GM21619 (cell line): ENCODE results near the gene SETMAR.

Experiments
- ATAC-seq: cut with Tn5 transposase; IDR thresholded peaks from one replicate; pipeline ENCODE4 v1.9.1; 2021; ENCODE audit not compliant: unreplicated experiment

The SETMAR gene

GRCh38 chr3:4351164-4351855, 48.1 kb downstream of the SETMAR start:
- ATAC-seq, result no peak

- ATAC-seq, result no peak
These were observed 48.7 kb downstream of the SETMAR start for GRCh38 chr3:4351872-4352271.

GRCh38 chr3:4355401-4356219, 52.4 kb downstream of the SETMAR start:
- ATAC-seq, result no peak

DNA sequence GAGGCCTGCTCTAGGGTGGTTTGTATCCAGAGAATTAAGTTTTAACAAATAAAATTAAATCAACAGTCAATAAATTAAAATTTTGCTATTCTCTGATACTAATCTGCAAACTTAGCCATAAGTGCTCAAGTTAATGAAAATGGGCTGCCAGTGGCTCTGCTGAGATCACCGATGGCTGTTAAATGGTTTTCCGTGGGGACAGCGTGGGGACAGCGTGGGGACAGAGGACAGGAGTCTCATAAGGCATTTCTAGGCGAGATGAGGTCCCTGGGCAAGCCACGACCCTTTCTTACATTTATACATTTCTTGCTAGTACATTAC, 53.0 kb downstream of the SETMAR start:
- no peak for ATAC-seq

- ATAC-seq, result no peak
These were observed 53.6 kb downstream of the SETMAR start for GRCh38 chr3:4356546-4357410.

GRCh38 chr3:4358273-4358672, 55.1 kb downstream of the SETMAR start:
- ATAC-seq, result no peak

DNA sequence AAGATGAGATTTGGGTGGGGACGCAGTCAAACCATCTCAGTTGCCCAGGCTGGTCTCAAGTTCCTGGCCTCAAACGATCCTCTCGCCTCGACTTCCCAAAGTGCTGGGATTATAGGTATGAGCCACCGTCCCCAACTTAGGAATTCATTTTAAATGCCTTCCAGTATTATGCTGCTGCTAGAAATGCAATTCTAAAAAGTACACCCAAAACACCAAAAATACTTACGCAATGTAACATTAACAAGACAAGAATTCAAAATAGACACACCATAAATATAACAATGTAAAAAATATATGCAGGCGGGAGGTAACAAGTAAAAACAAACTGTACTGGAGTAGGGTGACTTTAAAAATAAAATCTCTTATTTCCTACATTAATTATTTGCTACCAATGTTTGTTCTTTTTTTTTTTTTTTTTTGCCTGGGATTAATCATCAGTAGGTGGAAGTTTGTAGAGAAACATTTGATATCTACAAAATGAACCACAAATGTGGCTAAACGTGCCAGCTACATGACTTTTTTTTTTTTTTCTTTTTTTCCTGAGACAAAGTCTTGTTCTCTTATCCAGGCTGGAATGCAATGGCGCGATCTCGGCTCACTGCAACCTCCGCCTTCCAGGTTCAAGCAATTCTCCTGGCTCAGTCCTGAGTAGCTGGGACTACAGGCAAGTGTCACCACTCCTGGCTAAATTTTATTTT, 56.8 kb downstream of the SETMAR start:
- no peak for ATAC-seq

GRCh38 chr3:4360817-4361216, 57.6 kb downstream of the SETMAR start:
- no peak for ATAC-seq

DNA sequence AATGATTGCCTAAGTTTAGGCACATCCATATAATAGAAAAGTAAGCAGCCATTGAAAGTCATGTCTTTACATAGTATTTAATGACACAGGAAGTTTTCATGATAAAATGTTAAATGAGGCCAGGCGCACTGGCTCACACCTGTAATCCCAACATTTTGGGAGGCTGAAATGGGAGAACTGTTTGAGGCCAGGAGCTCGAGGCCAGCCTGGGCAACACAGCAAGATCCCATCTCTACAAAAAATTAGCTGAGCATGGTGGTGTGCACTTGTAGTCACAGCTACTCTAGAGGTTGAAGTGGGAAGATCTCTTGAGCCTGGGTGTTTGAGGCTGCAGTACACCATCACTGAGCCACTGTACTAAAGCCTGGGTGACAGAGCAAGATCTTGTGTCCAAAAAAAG, 59.4 kb downstream of the SETMAR start:
- ATAC-seq, result no peak
